Measurements from ENCODE around the gene TARBP2.

- TF ChIP-seq CTCF (IDR thresholded peaks at IDR 0.05) (no peak), POLR2A (IDR thresholded peaks at IDR 0.05) (no peak), POLR2AphosphoS5 (IDR thresholded peaks at IDR 0.05) (no peak)
Observed at GRCh38 chr12:53532524-53533445, 31.7 kb downstream of the TARBP2 start.
